Measurements from ENCODE around the gene FCF1.

DNA sequence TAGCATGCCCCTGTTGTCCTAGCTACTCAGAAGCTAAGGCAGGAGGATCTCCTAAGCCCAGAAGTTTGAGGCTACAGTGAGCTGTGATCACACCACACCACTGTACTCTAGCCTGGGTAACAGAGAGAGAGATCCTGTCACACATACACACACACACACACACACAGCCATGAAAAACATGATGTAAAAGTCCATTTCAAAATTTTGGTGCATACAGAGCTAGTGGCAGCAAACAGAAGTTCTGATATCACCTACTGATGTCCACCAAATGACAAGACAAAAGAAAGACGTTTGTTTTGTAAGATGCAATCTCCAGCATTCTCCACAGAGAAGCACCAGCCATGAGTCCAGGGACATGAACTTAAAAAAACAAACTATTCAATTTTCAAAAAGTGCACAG is 15.9 kb upstream of the FCF1 start:
- TF ChIP-seq, protein P1, sequence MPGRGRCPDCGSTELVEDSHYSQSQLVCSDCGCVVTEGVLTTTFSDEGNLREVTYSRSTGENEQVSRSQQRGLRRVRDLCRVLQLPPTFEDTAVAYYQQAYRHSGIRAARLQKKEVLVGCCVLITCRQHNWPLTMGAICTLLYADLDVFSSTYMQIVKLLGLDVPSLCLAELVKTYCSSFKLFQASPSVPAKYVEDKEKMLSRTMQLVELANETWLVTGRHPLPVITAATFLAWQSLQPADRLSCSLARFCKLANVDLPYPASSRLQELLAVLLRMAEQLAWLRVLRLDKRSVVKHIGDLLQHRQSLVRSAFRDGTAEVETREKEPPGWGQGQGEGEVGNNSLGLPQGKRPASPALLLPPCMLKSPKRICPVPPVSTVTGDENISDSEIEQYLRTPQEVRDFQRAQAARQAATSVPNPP (IDR thresholded peaks at IDR 0.05; ENCODE audit: borderline replicate concordance, insufficient read depth, insufficient read length), result no peak
- TF ChIP-seq JUNB (CRISPR knock-in tag; conservative IDR thresholded peaks at IDR 0.05) (no peak), SMAD1 (IDR thresholded peaks at IDR 0.05; ENCODE audit: low read depth, low read length, partially characterized antibody) (no peak), CHD1 (IDR thresholded peaks at IDR 0.05; ENCODE audit: low read length) (no peak), FUS (optimal IDR thresholded peaks at IDR 0.05; ENCODE audit: low read depth, low read length) (no peak), ARNT (IDR thresholded peaks at IDR 0.05) (no peak)
- TF ChIP-seq, protein P2, sequence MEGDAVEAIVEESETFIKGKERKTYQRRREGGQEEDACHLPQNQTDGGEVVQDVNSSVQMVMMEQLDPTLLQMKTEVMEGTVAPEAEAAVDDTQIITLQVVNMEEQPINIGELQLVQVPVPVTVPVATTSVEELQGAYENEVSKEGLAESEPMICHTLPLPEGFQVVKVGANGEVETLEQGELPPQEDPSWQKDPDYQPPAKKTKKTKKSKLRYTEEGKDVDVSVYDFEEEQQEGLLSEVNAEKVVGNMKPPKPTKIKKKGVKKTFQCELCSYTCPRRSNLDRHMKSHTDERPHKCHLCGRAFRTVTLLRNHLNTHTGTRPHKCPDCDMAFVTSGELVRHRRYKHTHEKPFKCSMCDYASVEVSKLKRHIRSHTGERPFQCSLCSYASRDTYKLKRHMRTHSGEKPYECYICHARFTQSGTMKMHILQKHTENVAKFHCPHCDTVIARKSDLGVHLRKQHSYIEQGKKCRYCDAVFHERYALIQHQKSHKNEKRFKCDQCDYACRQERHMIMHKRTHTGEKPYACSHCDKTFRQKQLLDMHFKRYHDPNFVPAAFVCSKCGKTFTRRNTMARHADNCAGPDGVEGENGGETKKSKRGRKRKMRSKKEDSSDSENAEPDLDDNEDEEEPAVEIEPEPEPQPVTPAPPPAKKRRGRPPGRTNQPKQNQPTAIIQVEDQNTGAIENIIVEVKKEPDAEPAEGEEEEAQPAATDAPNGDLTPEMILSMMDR (IDR thresholded peaks at IDR 0.05 in 2 of 3, conservative IDR thresholded peaks at IDR 0.05 in 1 of 3; ENCODE audit: insufficient read depth in 2 of 3, low read depth in 1 of 3, low read length in 3 of 3), result no peak
